Activated T-helper 1 cell treated with anti-CD3 and anti-CD28 coated beads, Interleukin-12 subunit alpha, Interleukin-12 subunit beta, Interleukin-2, Interleukin-4 antibody, amounts not matched to agents 30 ng/mL and 10 ng/mL and 1 ng/mL, durations not matched to agents 14 hours and 24 hours and 36 hours (primary cell): Measurements from ENCODE around the gene RRP8. TPM values are rescaled to one million over a fixed set of nuclear protein-coding genes. Genes with fewer than 3 reads are reported as not detected.

Experiments
- DNase-seq: peaks from one replicate; pipeline ENCODE4 v3.0.0; 2021; ENCODE audit warnings: low spot score
- H3K27ac Mint-ChIP-seq: one replicate; pipeline ENCODE4 v1.8.0; 2021; ENCODE audit warnings: mild to moderate bottlenecking, mixed read lengths
- H3K27me3 Mint-ChIP-seq: one replicate; pipeline ENCODE4 v1.8.0; 2022; ENCODE audit warnings: mild to moderate bottlenecking, moderate library complexity, mixed read lengths; ENCODE audit not compliant: insufficient read depth
- H3K36me3 Mint-ChIP-seq: one replicate; pipeline ENCODE4 v1.8.0; 2021; ENCODE audit warnings: low read depth, mixed read lengths
- H3K4me1 Mint-ChIP-seq: one replicate; pipeline ENCODE4 v1.8.0; 2021; ENCODE audit warnings: low read depth, mixed read lengths
- H3K4me3 Mint-ChIP-seq: one replicate; pipeline ENCODE4 v1.8.0; 2021; ENCODE audit warnings: mild to moderate bottlenecking, moderate library complexity, mixed read lengths
- H3K9me3 Mint-ChIP-seq: one replicate; pipeline ENCODE4 v1.8.0; 2021; ENCODE audit warnings: mixed read lengths
- intact Hi-C: fragments of 100-400 bp; cut with micrococcal nuclease; formaldehyde crosslinking; loops from one replicate; pipeline ENCODE4 v1.15.1; 2024
- total RNA-seq: library from RNA; stranded (reverse); gene quantifications from 2 replicates; pipeline ENCODE4 v1.2.3, GENCODE V29; 2022

The RRP8 gene
- total RNA-seq, 1 donor from 2014 or later = 38.8 TPM

GRCh38 chr11:6640036-6640984 is 36.9 kb upstream of the RRP8 start:
- Mint-ChIP-seq H3K4me1 (peaks cover 6% of the 10 kb centered on the region), H3K4me3 (no peak overlapping the region), H3K36me3 (no peaks in the 10 kb centered on the region), H3K27ac (no peak overlapping the region), H3K27me3 (no peaks in the 10 kb centered on the region), H3K9me3 (no peaks in the 10 kb centered on the region)
- intact Hi-C loops = no loop called here
- no peak for DNase-seq

GRCh38 chr11:6638429-6638828 is 35.0 kb upstream of the RRP8 start:
- no peak for DNase-seq
- no peaks in the 10 kb centered on the region for H3K9me3 Mint-ChIP-seq
- H3K4me1 Mint-ChIP-seq = peaks cover 6% of the 10 kb centered on the region
- H3K4me3 Mint-ChIP-seq = no peak overlapping the region
- H3K27ac Mint-ChIP-seq = no peak overlapping the region
- no peaks in the 10 kb centered on the region for H3K36me3 Mint-ChIP-seq
- intact Hi-C loops = no loop called here
- no peaks in the 10 kb centered on the region for H3K27me3 Mint-ChIP-seq

GRCh38 chr11:6637871-6638270 is 34.5 kb upstream of the RRP8 start:
- Mint-ChIP-seq H3K9me3 (no peaks in the 10 kb centered on the region), H3K4me3 (no peak overlapping the region), H3K36me3 (no peaks in the 10 kb centered on the region), H3K4me1 (peaks cover 6% of the 10 kb centered on the region), H3K27ac (no peak overlapping the region), H3K27me3 (no peaks in the 10 kb centered on the region)
- intact Hi-C loops = no loop called here
- no peak for DNase-seq

GRCh38 chr11:6636480-6636879 is 33.1 kb upstream of the RRP8 start:
- H3K4me3 Mint-ChIP-seq = no peak overlapping the region
- H3K9me3 Mint-ChIP-seq = no peaks in the 10 kb centered on the region
- H3K27ac Mint-ChIP-seq = no peak overlapping the region
- no peaks in the 10 kb centered on the region for H3K27me3 Mint-ChIP-seq
- no peaks in the 10 kb centered on the region for H3K36me3 Mint-ChIP-seq
- no peak for DNase-seq
- intact Hi-C loops = no loop called here
- peaks cover 6% of the 10 kb centered on the region for H3K4me1 Mint-ChIP-seq

GRCh38 chr11:6635082-6635932 is 31.9 kb upstream of the RRP8 start:
- Mint-ChIP-seq H3K27ac (no peak overlapping the region), H3K36me3 (no peaks in the 10 kb centered on the region), H3K4me3 (no peak overlapping the region), H3K27me3 (no peaks in the 10 kb centered on the region), H3K9me3 (no peaks in the 10 kb centered on the region), H3K4me1 (peaks cover 6% of the 10 kb centered on the region)
- intact Hi-C loops = no loop called here
- DNase-seq = no peak

- Mint-ChIP-seq H3K4me3 (no peak overlapping the region), H3K4me1 (peaks cover 5% of the 10 kb centered on the region), H3K27ac (no peak overlapping the region), H3K27me3 (no peaks in the 10 kb centered on the region), H3K9me3 (no peaks in the 10 kb centered on the region), H3K36me3 (no peaks in the 10 kb centered on the region)
- no peak for DNase-seq
- intact Hi-C loops = no loop called here
These were observed 31.1 kb upstream of the RRP8 start for GRCh38 chr11:6634534-6634933.

- H3K4me1 Mint-ChIP-seq = no peaks in the 10 kb centered on the region
- DNase-seq = no peak
- H3K27me3 Mint-ChIP-seq = no peaks in the 10 kb centered on the region
- intact Hi-C loops = no loop called here
- H3K4me3 Mint-ChIP-seq = no peak overlapping the region
- no peaks in the 10 kb centered on the region for H3K36me3 Mint-ChIP-seq
- no peaks in the 10 kb centered on the region for H3K9me3 Mint-ChIP-seq
- H3K27ac Mint-ChIP-seq = no peak overlapping the region
These were observed 30.3 kb upstream of the RRP8 start for GRCh38 chr11:6633422-6634408.

GRCh38 chr11:6632116-6633073 is 29.0 kb upstream of the RRP8 start:
- Mint-ChIP-seq H3K27ac (no peak overlapping the region), H3K4me3 (no peak overlapping the region), H3K36me3 (no peaks in the 10 kb centered on the region), H3K9me3 (no peaks in the 10 kb centered on the region), H3K27me3 (no peaks in the 10 kb centered on the region), H3K4me1 (peaks cover 11% of the 10 kb centered on the region)
- DNase-seq = no peak
- intact Hi-C loops = no loop called here

- Mint-ChIP-seq H3K4me3 (no peak overlapping the region), H3K27ac (no peak overlapping the region), H3K4me1 (peaks cover 13% of the 10 kb centered on the region), H3K36me3 (no peaks in the 10 kb centered on the region), H3K9me3 (no peaks in the 10 kb centered on the region), H3K27me3 (no peaks in the 10 kb centered on the region)
- intact Hi-C loops = no loop called here
- DNase-seq = no peak
These were observed 28.0 kb upstream of the RRP8 start for GRCh38 chr11:6631361-6631890.

- H3K27ac Mint-ChIP-seq = no peak overlapping the region
- intact Hi-C loops = no loop called here
- no peak overlapping the region for H3K4me3 Mint-ChIP-seq
- H3K36me3 Mint-ChIP-seq = no peaks in the 10 kb centered on the region
- DNase-seq = no peak
- no peaks in the 10 kb centered on the region for H3K9me3 Mint-ChIP-seq
- no peaks in the 10 kb centered on the region for H3K27me3 Mint-ChIP-seq
- peaks cover 13% of the 10 kb centered on the region for H3K4me1 Mint-ChIP-seq
These were observed 27.3 kb upstream of the RRP8 start for GRCh38 chr11:6630632-6631291.
